Putamen (tissue), 1 donor: ENCODE measurements around the gene EDIL3.
"Not testable (repeated sequence)": the region's sequence is repeated elsewhere in the genome, so short reads cannot be mapped to it uniquely, and the experiment has no call there.

Experiments
- DNase-seq: peaks from one replicate; pipeline ENCODE4 v3.0.0-alpha.2; 2016; ENCODE audit warnings: low spot score

EDIL3 gene

GRCh38 chr5:84063041-84063440 lies 321.6 kb downstream of the EDIL3 start:
- DNase-seq, result no peak

DNA sequence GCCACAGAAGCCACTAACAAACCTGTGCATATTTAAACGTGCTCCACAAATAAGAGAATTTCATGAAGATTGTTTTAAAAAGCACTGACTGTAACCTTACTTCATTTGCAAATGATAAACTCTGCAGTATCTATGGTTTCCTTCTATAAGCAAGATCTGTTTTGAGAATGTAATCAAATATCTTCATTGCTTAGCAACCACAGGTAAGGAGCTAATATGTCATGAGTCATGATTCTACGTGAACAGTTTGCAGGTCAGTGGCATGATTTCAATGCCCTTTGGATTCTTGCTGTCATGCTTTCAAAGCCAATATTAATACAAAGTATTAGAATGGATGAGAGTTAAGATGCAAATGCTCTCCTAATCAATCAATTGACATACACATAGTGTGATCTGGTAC lies 325.0 kb downstream of the EDIL3 start:
- DNase-seq, result no peak

DNA sequence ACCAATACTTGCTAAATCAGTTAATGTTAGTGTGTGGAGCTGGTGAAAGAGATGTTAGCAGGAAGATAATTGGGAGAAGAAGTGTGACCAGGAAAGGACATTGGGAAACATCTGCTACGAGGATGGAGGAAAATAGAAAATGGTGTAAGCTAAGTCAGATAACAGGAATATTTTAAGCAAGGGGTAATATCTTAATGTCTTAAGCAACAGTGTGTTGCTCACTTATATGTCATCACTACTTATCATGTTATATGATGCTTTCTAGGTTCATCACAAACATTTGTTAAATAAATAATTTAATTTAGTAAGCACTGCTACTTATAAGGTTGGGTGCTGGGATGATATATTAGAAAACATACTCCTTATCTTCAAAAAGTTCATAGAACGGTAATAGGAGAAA lies 326.1 kb downstream of the EDIL3 start:
- no peak for DNase-seq

DNA sequence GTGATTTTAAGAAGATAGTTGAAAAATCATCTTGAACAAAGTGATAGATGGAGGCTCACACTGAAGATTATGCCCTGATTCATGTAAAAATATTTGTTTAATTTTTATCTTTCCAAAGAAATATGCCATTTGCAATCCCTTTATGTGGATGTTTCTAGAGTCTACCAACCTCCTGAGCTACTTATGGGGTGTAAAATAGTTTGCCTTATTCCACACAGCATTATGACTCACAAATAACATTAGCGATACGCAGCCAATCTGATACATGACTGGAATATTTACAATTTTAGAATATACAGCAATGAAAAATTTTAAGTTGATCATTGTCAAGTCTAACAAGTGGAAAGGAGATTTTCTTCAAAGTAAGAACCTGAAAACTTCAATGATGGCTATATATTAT lies 327.5 kb downstream of the EDIL3 start:
- DNase-seq, result no peak

DNA sequence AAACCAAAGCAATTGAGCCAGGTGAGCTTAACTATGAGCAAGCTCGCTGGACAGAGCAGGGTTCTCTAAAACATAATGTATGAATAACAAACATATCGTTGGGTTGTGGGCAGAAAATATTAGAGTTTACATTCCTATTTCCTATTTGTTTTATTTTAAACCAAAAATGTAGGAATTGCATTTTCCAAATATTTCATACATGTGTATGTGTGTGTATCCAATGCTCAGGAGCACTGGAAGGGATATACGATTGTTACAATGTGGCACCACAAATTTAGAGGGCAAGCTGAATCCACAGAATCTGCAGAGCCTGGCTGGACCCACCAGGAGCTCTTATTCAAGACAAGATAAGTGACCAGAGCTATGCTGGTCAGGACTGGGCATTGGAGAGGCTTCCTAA lies 338.7 kb downstream of the EDIL3 start:
- DNase-seq, result no peak

DNA sequence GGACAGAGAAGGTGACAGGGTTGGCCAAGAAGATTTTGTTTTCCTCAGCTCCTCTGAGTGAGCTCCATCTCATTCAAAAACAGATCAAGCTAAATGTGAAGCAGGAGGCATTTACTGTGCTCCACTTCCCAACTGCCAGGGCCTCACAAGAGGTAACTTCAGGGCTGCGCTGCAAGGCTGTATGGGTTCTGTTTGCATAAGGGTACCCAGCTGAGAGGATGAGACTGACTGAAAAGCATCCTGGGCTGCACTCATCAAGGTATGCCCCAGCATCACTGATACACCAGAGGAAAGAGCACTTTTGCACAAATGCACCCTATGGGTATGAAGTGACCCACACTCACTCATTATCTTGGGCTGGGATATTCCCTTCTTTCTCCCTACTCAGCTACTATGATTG lies 347.8 kb downstream of the EDIL3 start:
- no peak for DNase-seq

- no peak for DNase-seq
Observed at GRCh38 chr5:84032324-84032723, 352.4 kb downstream of the EDIL3 start.

- no peak for DNase-seq
Observed at GRCh38 chr5:84028093-84028492, 356.6 kb downstream of the EDIL3 start.

DNA sequence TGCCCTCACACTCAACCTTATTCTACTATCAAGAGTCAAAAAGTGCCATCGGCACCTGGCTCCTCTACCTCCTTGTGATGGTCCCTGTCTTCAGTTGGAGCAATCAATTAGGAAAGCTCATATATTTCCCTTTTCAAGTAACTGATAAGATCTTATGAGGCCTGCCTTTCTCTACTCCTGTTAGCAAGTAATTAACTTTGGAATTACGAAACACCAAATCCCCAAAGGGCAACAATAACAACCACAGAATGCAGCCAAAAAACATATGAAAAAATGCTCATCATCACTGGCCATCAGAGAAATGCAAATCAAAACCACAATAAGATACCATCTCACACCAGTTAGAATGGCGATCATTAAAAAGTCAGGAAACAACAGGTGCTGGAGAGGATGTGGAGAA lies 366.2 kb downstream of the EDIL3 start:
- not testable (repeated sequence) for DNase-seq

GRCh38 chr5:84017523-84018172 lies 367.0 kb downstream of the EDIL3 start:
- DNase-seq, result no peak

- no peak for DNase-seq
Observed at GRCh38 chr5:84016085-84016484, 368.6 kb downstream of the EDIL3 start.

GRCh38 chr5:84014966-84015365 lies 369.7 kb downstream of the EDIL3 start:
- no peak for DNase-seq

DNA sequence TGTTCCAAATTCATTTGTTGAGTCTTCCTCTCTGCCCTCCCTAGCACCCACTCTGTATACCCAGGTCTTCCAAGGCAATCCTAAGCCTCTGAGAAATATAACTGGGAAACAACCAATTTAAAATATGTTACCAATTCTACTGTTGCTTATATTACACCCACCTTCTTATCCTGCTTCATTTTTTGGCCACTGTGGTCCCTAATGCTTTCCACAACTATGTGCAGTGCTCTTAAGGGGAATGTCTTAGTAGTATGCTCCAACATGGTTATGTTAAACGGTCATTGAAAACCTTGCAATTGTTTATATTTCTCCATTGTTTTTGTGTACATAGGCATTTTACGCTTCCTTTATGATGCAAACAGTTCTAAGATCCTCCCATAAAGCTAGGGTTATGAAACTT lies 390.9 kb downstream of the EDIL3 start:
- DNase-seq, result no peak

GRCh38 chr5:83991566-83992224 lies 393.0 kb downstream of the EDIL3 start:
- DNase-seq, result no peak

DNA sequence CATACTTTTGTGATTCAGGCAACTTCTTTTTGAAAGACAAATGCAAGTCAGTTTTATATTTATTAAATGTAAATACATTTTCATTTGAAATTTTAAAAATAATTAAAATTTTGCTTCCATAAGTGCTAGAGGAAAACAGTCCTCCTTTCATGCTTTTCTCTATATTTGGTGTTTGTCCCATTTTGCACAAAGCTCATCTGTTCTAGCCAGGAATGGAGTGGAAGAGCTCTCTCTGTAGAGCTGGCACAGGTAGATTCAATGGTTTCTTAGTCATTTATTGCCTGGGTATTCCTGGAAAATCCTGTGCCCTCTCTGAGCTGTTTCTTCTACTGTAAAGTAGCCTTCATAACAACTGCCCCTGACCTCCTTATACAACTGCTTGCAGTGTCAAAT lies 396.4 kb downstream of the EDIL3 start:
- DNase-seq, result no peak

GRCh38 chr5:83987513-83988292 lies 397.0 kb downstream of the EDIL3 start:
- DNase-seq, result no peak

GRCh38 chr5:83983852-83984251 lies 400.8 kb downstream of the EDIL3 start:
- DNase-seq, result no peak

DNA sequence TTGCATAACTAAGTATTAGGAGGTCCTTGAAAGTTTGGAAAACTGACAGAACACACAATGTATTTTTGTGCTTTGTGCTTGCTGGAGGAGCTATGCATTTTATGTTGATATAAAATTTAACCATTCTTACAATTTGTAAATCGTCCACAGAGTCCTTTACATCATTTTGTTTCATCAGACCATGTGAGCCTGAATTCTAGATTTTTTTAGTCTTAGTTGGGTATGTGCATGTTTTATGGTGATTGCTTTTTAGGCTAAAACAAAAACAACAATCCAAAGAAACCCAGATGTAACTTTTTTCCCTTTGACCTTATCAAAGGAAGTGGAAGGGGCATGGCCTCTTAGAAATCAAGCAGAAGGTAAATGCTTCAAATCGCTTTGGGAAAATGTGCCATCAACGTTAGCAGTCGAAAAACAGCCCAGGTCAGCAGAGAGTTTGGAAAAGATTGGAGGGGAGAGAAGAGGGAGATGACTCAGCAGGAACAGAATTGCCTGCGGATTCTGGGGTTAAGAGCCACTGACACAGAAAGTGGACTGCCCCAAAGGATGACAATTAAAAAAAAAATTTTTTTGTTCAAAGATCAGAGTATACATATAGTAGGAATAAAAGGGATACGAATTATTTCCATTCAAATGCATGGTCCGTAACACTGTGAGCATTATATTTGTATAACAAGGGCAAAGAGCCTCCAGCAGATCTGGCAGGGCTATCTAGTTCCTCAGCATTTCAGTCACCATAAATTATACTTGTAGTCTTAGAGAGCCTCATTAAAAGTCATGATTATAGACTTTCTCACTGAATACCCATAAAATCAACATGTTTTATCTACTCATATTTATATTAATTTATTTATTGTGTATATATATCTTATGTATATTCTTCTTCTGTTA lies 410.5 kb downstream of the EDIL3 start:
- no peak for DNase-seq

DNA sequence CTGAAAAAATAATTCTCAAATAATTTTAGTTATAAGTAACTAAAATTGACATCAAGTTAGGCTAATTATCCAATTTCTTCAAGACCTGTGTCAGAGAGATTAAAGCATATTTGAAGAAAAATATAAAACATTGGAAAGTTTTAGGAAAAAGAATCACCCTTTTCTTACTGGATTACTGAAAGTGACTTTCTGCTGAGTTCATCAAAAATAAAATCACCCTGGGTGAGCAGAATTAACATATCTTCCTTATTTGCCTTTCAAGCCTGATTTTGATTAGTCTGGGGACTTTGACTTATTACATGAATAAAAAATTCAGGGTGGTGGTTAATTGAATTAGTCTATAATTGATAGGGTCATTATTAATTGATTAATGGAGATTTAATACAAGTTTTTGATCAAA lies 411.8 kb downstream of the EDIL3 start:
- no peak for DNase-seq

GRCh38 chr5:83972236-83972635 lies 412.4 kb downstream of the EDIL3 start:
- DNase-seq, result no peak

DNA sequence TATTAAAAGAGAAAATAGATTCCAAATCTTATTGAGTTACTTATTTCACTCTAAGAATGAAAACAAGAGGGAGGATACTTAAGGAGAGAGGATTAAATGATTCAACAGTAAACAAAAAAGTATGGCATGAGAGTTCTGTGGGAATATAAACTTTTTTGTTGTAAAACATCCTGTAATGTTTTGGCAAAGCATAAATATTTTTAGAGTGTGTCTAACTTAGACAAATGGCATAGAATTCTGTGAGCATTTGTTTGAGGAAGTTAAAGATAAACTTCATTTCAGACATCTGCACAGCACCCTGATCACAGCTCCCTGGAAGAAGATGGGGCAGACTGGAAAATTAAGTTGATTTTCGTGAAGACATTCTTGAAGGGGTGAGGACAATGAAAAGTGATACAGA lies 417.3 kb downstream of the EDIL3 start:
- DNase-seq, result no peak

- DNase-seq, result no peak
Observed at GRCh38 chr5:83965441-83965840, 419.2 kb downstream of the EDIL3 start.
